ENCODE results near the gene NCAPD2. TPM values are rescaled to one million over a fixed set of nuclear protein-coding genes. Genes with fewer than 3 reads are reported as not detected.

Gene NCAPD2
- total RNA-seq, 1 donor from 2014 or later = 15.3 TPM

GRCh38 chr12:6533923-6534694 lies 40.2 kb downstream of the NCAPD2 start, which contains the start of gene GAPDH:
GAPDH (plus strand) TSS chr12:6534517; CDS start chr12:6534833, 316 bp downstream.
- peak; percentile 95 to 98 for DNase-seq (ENCODE audit: low read depth in 2 of 2)

GRCh38 chr12:6534695-6534944 lies 40.7 kb downstream of the NCAPD2 start:
- peak in 1 of 2 donors; percentile 89 for DNase-seq (ENCODE audit: low read depth in 2 of 2)

- peak; percentile 92 to 95 for DNase-seq (ENCODE audit: low read depth in 2 of 2)
Measured at GRCh38 chr12:6534945-6535696, 41.2 kb downstream of the NCAPD2 start.

GRCh38 chr12:6535697-6535946 lies 41.7 kb downstream of the NCAPD2 start:
- DNase-seq (ENCODE audit: low read depth in 2 of 2) = no peak

GRCh38 chr12:6535960-6536847 lies 42.3 kb downstream of the NCAPD2 start:
- no peak for DNase-seq (ENCODE audit: low read depth in 2 of 2)

- DNase-seq (ENCODE audit: low read depth in 2 of 2) = peak in 1 of 2 donors; percentile 61
Measured at GRCh38 chr12:6536894-6537579, 43.1 kb downstream of the NCAPD2 start.

- DNase-seq (ENCODE audit: low read depth in 2 of 2) = peak; percentile 92
Measured at GRCh38 chr12:6537580-6538419, 43.9 kb downstream of the NCAPD2 start.

- DNase-seq (ENCODE audit: low read depth in 2 of 2) = peak in 1 of 2 donors; percentile 28
Measured at GRCh38 chr12:6538420-6539313, 44.8 kb downstream of the NCAPD2 start.

GRCh38 chr12:6539314-6539682 lies 45.4 kb downstream of the NCAPD2 start:
- DNase-seq (ENCODE audit: low read depth in 2 of 2) = no peak

GRCh38 chr12:6539707-6540134 lies 45.8 kb downstream of the NCAPD2 start:
- DNase-seq (ENCODE audit: low read depth in 2 of 2) = no peak

GRCh38 chr12:6540181-6540877 lies 46.4 kb downstream of the NCAPD2 start:
- DNase-seq (ENCODE audit: low read depth in 2 of 2) = peak in 1 of 2 donors; percentile 96

GRCh38 chr12:6541371-6542165 lies 47.7 kb downstream of the NCAPD2 start:
- no peak for DNase-seq (ENCODE audit: low read depth in 2 of 2)

GRCh38 chr12:6542209-6543009 lies 48.5 kb downstream of the NCAPD2 start:
- DNase-seq (ENCODE audit: low read depth in 2 of 2) = peak; percentile 68 to 79

GRCh38 chr12:6546016-6546415 lies 52.1 kb downstream of the NCAPD2 start:
- DNase-seq (ENCODE audit: low read depth in 2 of 2) = no peak

GRCh38 chr12:6547566-6547965 lies 53.7 kb downstream of the NCAPD2 start:
- no peak for DNase-seq (ENCODE audit: low read depth in 2 of 2)

GRCh38 chr12:6547987-6548386 lies 54.1 kb downstream of the NCAPD2 start:
- peak in 1 of 2 donors; percentile 78 for DNase-seq (ENCODE audit: low read depth in 2 of 2)

- DNase-seq (ENCODE audit: low read depth in 2 of 2) = no peak
Measured at GRCh38 chr12:6548556-6548955, 54.7 kb downstream of the NCAPD2 start.
